HL-60 (cell line): ENCODE data around the gene UBE2J1.

Experiments used
- POLR2AphosphoS5 ChIP-seq: IDR thresholded peaks from 2 replicates; pipeline ENCODE4 v1.6.1; 2012; ENCODE audit warnings: low read depth
- TF ChIP-seq, protein P1 (sequence below): IDR thresholded peaks from one replicate; pipeline ENCODE4 v1.5.1; 2011; ENCODE audit warnings: low read length, control low read depth, inconsistent platforms; ENCODE audit not compliant: insufficient read depth

DNA sequence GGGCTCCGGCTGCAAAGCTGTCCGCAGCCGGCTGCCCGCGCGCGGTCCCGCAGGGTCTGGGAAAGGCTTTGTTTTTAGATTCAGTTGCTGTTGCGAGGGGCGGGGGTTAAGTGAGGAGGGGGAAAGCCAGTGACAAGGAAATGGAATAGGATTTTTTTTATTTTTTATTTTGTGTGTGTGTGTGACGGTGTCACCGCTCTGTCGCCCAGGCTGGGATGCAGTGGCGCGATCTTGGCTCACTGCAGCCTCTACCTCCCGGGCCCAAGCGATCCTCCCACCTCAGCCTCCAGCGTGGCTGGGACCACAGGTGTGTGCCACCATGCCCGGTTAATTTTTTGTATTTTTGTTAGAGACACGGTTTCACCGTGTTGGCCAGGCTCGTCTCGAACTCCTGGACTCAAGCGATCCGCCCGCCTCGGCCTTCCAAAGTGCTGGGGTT, 615 bp upstream of the UBE2J1 start:
- TF ChIP-seq, protein P1, sequence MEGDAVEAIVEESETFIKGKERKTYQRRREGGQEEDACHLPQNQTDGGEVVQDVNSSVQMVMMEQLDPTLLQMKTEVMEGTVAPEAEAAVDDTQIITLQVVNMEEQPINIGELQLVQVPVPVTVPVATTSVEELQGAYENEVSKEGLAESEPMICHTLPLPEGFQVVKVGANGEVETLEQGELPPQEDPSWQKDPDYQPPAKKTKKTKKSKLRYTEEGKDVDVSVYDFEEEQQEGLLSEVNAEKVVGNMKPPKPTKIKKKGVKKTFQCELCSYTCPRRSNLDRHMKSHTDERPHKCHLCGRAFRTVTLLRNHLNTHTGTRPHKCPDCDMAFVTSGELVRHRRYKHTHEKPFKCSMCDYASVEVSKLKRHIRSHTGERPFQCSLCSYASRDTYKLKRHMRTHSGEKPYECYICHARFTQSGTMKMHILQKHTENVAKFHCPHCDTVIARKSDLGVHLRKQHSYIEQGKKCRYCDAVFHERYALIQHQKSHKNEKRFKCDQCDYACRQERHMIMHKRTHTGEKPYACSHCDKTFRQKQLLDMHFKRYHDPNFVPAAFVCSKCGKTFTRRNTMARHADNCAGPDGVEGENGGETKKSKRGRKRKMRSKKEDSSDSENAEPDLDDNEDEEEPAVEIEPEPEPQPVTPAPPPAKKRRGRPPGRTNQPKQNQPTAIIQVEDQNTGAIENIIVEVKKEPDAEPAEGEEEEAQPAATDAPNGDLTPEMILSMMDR = no peak
- no peak; the same call in 1 of the 2 replicates for TF ChIP-seq POLR2AphosphoS5
